HepG2 (cell line): ENCODE measurements around the gene PXMP4. TPM values are rescaled to one million over a fixed set of nuclear protein-coding genes. Genes with fewer than 3 reads are reported as not detected.

Experiments used
- ARNT ChIP-seq: fragments of 450-650 bp; IDR thresholded peaks from 2 replicates; pipeline ENCODE4 v1.6.1; 2017
- ATF1 ChIP-seq: IDR thresholded peaks from 2 replicates; pipeline ENCODE4 v1.6.1; 2016; ENCODE audit warnings: mild to moderate bottlenecking, control low read depth
- ELF1 ChIP-seq: sonication (generic); formaldehyde crosslinking; IDR thresholded peaks from 2 replicates; pipeline ENCODE4 v1.4.0; 2020; ENCODE audit warnings: missing genetic modification reagents
- KLF9 ChIP-seq: IDR thresholded peaks from 2 replicates; pipeline ENCODE4 v1.6.1; 2016; ENCODE audit warnings: low read depth
- MAF1 ChIP-seq: sonication (generic); formaldehyde crosslinking; IDR thresholded peaks from 2 replicates; pipeline ENCODE4 v1.5.0; 2020; ENCODE audit warnings: missing genetic modification reagents, borderline replicate concordance
- PRMT3 ChIP-seq: sonication (generic); formaldehyde crosslinking; IDR thresholded peaks from 2 replicates; pipeline ENCODE4 v1.8.1; 2022; ENCODE audit warnings: low read depth, mild to moderate bottlenecking, moderate library complexity, missing genetic modification reagents, borderline replicate concordance
- RERE ChIP-seq: IDR thresholded peaks from 2 replicates; pipeline ENCODE4 v1.6.1; 2016; ENCODE audit warnings: low read depth, missing genetic modification reagents, missing compliant biosample characterization
- SNAPC2 ChIP-seq: sonication (generic); formaldehyde crosslinking; IDR thresholded peaks from 2 replicates; pipeline ENCODE4 v1.8.1; 2022; ENCODE audit warnings: mild to moderate bottlenecking, missing genetic modification reagents
- SNRNP70 ChIP-seq: fragments of 200-400 bp; formaldehyde crosslinking; IDR thresholded peaks from 2 replicates; pipeline ENCODE4 v1.6.1; 2017; ENCODE audit warnings: mild to moderate bottlenecking, low read depth, low read length, moderate library complexity
- ZFP1 ChIP-seq: IDR thresholded peaks from 2 replicates; pipeline ENCODE4 v1.6.1; 2016
- ZNF101 ChIP-seq: sonication (generic); formaldehyde crosslinking; IDR thresholded peaks from 2 replicates; pipeline ENCODE4 v1.4.0; 2020; ENCODE audit warnings: mild to moderate bottlenecking, low read depth, missing genetic modification reagents, borderline replicate concordance
- ZNF292 ChIP-seq: sonication (generic); formaldehyde crosslinking; IDR thresholded peaks from 2 replicates; pipeline ENCODE4 v1.8.1; 2022; ENCODE audit warnings: mild to moderate bottlenecking, low read depth, missing genetic modification reagents, borderline replicate concordance
- ZNF354B ChIP-seq: sonication (generic); formaldehyde crosslinking; IDR thresholded peaks from 2 replicates; pipeline ENCODE4 v1.8.0; 2022; ENCODE audit warnings: mild to moderate bottlenecking, missing genetic modification reagents
- ZNF468 ChIP-seq: sonication (generic); formaldehyde crosslinking; IDR thresholded peaks from 2 replicates; pipeline ENCODE4 v1.8.0; 2022; ENCODE audit warnings: mild to moderate bottlenecking, moderate library complexity, missing genetic modification reagents
- ZNF543 ChIP-seq: sonication (generic); formaldehyde crosslinking; IDR thresholded peaks from 2 replicates; pipeline ENCODE4 v1.4.0; 2020; ENCODE audit warnings: mild to moderate bottlenecking, missing genetic modification reagents
- ZNF768 ChIP-seq: sonication (generic); formaldehyde crosslinking; IDR thresholded peaks from 2 replicates; pipeline ENCODE4 v1.4.0; 2020; ENCODE audit warnings: missing genetic modification reagents
- polyA plus RNA-seq, 8 experiments: library from polyadenylated mRNA; depleted of rRNA in 3 of 8; stranded (reverse) in 7 of 8; unstranded in 1 of 8; fragments of >200 nt; fragmentation: Illumina TruSeq in 4 of 8; extraction: Trizol in 4 of 8; gene quantifications; 2 replicates each; pipeline versions ENCODE4 v1.2.1 to v1.2.3, GENCODE V29; 2011 to 2016; ENCODE audit warnings: low read depth in 4 of 8, missing spikeins in 1 of 8, mixed read lengths in 1 of 8; ENCODE audit not compliant: insufficient read depth in 1 of 8
- total RNA-seq, 5 experiments: library from RNA; depleted of rRNA; stranded (reverse); fragments of >200 nt; fragmentation: Illumina TruSeq; extraction: Trizol; gene quantifications; 2 replicates each; pipeline ENCODE4 v1.2.3, GENCODE V29; 2016; ENCODE audit warnings: low read depth in 1 of 5
- TF ChIP-seq, protein P1 (sequence below): sonication (generic); formaldehyde crosslinking; IDR thresholded peaks from 2 replicates; pipeline ENCODE4 v1.4.0; 2020; ENCODE audit warnings: missing genetic modification reagents
- TF ChIP-seq, protein P2 (sequence below), 2 experiments: sonication (generic) in 1 of 2; formaldehyde crosslinking in 1 of 2; IDR thresholded peaks; 2 replicates each; pipeline versions ENCODE4 v1.4.0 to v1.6.1; 2018 to 2020; ENCODE audit warnings: missing genetic modification reagents in 2 of 2, borderline replicate concordance in 1 of 2, low read depth in 1 of 2, mild to moderate bottlenecking in 1 of 2, missing biosample characterization in 1 of 2
- TF ChIP-seq, protein P3 (sequence below): sonication (generic); formaldehyde crosslinking; IDR thresholded peaks from 2 replicates; pipeline ENCODE4 v1.5.0; 2020; ENCODE audit warnings: missing genetic modification reagents, mild to moderate bottlenecking, borderline replicate concordance
- TF ChIP-seq, protein P4 (sequence below): IDR thresholded peaks from 2 replicates; pipeline ENCODE4 v1.6.1; 2018; ENCODE audit warnings: missing genetic modification reagents

PXMP4 gene
- total and polyA plus RNA-seq, 2 of the 13 experiments (the other 11 are each of a cell fraction or from before 2014, with no cell fraction given), result not detected

DNA sequence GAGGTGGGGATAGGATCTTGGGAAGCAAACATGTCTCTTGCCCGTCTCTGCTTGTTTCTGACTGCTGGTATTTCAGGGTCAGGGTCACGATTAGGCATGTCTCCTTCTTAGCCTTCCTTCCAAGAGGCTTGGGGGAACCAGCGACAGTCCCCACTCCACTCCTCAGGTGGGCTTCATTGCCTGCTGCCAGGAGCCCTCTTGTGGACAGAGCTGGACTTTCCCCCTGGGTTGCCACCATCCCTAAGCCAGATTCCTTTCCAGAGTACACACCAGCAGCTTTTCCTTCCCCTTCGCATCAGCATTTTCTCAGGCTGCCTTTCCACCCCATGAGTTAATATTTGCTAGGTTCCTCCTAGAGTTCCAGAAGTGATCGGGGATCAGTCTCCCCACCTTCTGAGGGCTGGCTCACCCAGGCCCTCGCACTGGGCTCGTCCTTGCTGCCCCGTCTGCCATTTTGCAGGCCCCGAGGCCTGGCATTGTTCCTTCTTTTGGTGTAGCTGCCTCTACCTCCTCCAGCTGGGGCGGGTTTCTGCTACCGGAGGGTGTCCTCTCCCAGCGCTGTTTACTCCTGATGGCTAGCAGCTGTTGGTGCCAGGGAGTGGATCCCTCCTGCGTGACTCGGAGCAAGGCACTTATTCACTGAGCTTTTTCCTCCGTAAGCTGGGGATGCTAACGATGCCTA, 66.8 kb downstream of the PXMP4 start (continued):
- TF ChIP-seq, protein P1, sequence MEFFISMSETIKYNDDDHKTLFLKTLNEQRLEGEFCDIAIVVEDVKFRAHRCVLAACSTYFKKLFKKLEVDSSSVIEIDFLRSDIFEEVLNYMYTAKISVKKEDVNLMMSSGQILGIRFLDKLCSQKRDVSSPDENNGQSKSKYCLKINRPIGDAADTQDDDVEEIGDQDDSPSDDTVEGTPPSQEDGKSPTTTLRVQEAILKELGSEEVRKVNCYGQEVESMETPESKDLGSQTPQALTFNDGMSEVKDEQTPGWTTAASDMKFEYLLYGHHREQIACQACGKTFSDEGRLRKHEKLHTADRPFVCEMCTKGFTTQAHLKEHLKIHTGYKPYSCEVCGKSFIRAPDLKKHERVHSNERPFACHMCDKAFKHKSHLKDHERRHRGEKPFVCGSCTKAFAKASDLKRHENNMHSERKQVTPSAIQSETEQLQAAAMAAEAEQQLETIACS (CRISPR knock-in tag), result no peak
- TF ChIP-seq MAF1 (CRISPR knock-in tag), result no peak
- no peak for TF ChIP-seq SNRNP70
- TF ChIP-seq ARNT, result no peak
- TF ChIP-seq ZNF292 (CRISPR knock-in tag), result no peak
- TF ChIP-seq SNAPC2 (CRISPR knock-in tag), result no peak
- no peak; the same call in 1 of the 2 replicates for TF ChIP-seq ZFP1
- no peak for TF ChIP-seq KLF9
- TF ChIP-seq, protein P2, sequence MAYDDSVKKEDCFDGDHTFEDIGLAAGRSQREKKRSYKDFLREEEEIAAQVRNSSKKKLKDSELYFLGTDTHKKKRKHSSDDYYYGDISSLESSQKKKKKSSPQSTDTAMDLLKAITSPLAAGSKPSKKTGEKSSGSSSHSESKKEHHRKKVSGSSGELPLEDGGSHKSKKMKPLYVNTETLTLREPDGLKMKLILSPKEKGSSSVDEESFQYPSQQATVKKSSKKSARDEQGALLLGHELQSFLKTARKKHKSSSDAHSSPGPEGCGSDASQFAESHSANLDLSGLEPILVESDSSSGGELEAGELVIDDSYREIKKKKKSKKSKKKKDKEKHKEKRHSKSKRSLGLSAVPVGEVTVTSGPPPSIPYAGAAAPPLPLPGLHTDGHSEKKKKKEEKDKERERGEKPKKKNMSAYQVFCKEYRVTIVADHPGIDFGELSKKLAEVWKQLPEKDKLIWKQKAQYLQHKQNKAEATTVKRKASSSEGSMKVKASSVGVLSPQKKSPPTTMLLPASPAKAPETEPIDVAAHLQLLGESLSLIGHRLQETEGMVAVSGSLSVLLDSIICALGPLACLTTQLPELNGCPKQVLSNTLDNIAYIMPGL (CRISPR knock-in tag; IDR thresholded peaks at IDR 0.05; ENCODE audit: borderline replicate concordance in 1 of 2, low read depth in 1 of 2), result peak; percentile 53 to 74; a peak in 1 of 4 replicates
- no peak; the same call in 1 of the 2 replicates for TF ChIP-seq ELF1 (CRISPR knock-in tag)
- peak; percentile 59; the same call in 1 of the 2 replicates for TF ChIP-seq ZNF768
- 0 out of 2 replicates have a peak, but pooled peaks have one; percentile 79 for TF ChIP-seq PRMT3
- TF ChIP-seq ZNF468 (CRISPR knock-in tag), result no peak
- TF ChIP-seq, protein P3, sequence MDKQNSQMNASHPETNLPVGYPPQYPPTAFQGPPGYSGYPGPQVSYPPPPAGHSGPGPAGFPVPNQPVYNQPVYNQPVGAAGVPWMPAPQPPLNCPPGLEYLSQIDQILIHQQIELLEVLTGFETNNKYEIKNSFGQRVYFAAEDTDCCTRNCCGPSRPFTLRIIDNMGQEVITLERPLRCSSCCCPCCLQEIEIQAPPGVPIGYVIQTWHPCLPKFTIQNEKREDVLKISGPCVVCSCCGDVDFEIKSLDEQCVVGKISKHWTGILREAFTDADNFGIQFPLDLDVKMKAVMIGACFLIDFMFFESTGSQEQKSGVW (CRISPR knock-in tag), result no peak
- no peak for TF ChIP-seq ZNF543 (CRISPR knock-in tag)
- TF ChIP-seq, protein P4, sequence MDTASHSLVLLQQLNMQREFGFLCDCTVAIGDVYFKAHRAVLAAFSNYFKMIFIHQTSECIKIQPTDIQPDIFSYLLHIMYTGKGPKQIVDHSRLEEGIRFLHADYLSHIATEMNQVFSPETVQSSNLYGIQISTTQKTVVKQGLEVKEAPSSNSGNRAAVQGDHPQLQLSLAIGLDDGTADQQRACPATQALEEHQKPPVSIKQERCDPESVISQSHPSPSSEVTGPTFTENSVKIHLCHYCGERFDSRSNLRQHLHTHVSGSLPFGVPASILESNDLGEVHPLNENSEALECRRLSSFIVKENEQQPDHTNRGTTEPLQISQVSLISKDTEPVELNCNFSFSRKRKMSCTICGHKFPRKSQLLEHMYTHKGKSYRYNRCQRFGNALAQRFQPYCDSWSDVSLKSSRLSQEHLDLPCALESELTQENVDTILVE, result no peak
- no peak for TF ChIP-seq ATF1 (CRISPR knock-in tag)
- no peak for TF ChIP-seq RERE (CRISPR knock-in tag)
- no peak for TF ChIP-seq ZNF354B (CRISPR knock-in tag)
- no peak for TF ChIP-seq ZNF101 (CRISPR knock-in tag)
